PC-9 (cell line): Measurements from ENCODE around the gene FIGNL2. TPM values are rescaled to one million over a fixed set of nuclear protein-coding genes. Genes with fewer than 3 reads are reported as not detected.
"Not testable (repeated sequence)": the region's sequence is repeated elsewhere in the genome, so short reads cannot be mapped to it uniquely, and the experiment has no call there.

Experiments
- BruUV-seq: library from RNA; stranded (reverse); fragments of 400-500 nt; replicated peaks from 2 replicates; lab custom pipeline; 2021; lab: Mats Ljungman, UMichigan
- CTCF ChIA-PET: fragments of 300-600 bp; sonication (Branson Sonifier 250); formaldehyde crosslinking; loops from one replicate; lab custom pipeline; 2022; ENCODE audit warnings: antibody characterized with exemption; lab: Charles Lee
- POLR2A ChIA-PET: fragments of 300-600 bp; sonication (Branson Sonifier 250); formaldehyde crosslinking; loops from one replicate; lab custom pipeline; 2022; ENCODE audit warnings: antibody characterized with exemption; ENCODE audit not compliant: unreplicated experiment; lab: Charles Lee
- DNase-seq, 2 experiments: peaks; one replicate each; pipeline versions ENCODE4 v3.0.0 to v3.0.0-alpha.2; 2015 to 2022; ENCODE audit warnings: mixed read lengths in 1 of 2
- H2AFZ ChIP-seq: fragments of 200-600 bp; sonication (generic); 2 replicates; pipeline ENCODE4 v1.8.1; 2017; ENCODE audit warnings: antibody characterized with exemption
- H3F3A ChIP-seq: fragments of 200-600 bp; sonication (generic); 2 replicates; pipeline ENCODE4 v1.8.1; 2017; ENCODE audit warnings: antibody characterized with exemption, mild to moderate bottlenecking, low read depth; ENCODE audit not compliant: insufficient read depth
- H3K27ac ChIP-seq: fragments of 200-600 bp; sonication (generic); 2 replicates; pipeline ENCODE4 v1.6.1; 2016; ENCODE audit warnings: mixed run types
- H3K27me3 ChIP-seq: fragments of 200-600 bp; sonication (generic); 2 replicates; pipeline ENCODE4 v1.6.1; 2016; ENCODE audit warnings: low read depth, mixed run types; ENCODE audit not compliant: insufficient read depth
- H3K36me3 ChIP-seq: fragments of 200-600 bp; sonication (generic); 2 replicates; pipeline ENCODE4 v1.6.1; 2016; ENCODE audit warnings: low read depth, mixed run types
- H3K4me1 ChIP-seq: fragments of 200-600 bp; sonication (generic); replicated peaks from 2 replicates; pipeline ENCODE4 v1.6.1; 2016; ENCODE audit warnings: mixed run types; ENCODE audit not compliant: insufficient read depth
- H3K4me2 ChIP-seq: fragments of 200-600 bp; sonication (generic); 2 replicates; pipeline ENCODE4 v1.6.1; 2017; ENCODE audit warnings: mixed run types
- H3K4me3 ChIP-seq: fragments of 200-600 bp; sonication (generic); 2 replicates; pipeline ENCODE4 v1.6.1; 2016; ENCODE audit warnings: mixed run types
- H3K79me2 ChIP-seq: fragments of 200-600 bp; sonication (generic); 2 replicates; pipeline ENCODE4 v1.6.1; 2017; ENCODE audit warnings: low read depth, mixed run types
- H3K9me2 ChIP-seq: fragments of 200-600 bp; sonication (generic); 2 replicates; pipeline ENCODE4 v1.8.1; 2017; ENCODE audit warnings: mild to moderate bottlenecking; ENCODE audit not compliant: insufficient read depth
- H3K9me3 ChIP-seq: fragments of 200-600 bp; sonication (generic); 2 replicates; pipeline ENCODE4 v1.8.1; 2016; ENCODE audit warnings: low read depth; ENCODE audit not compliant: insufficient read depth
- H4K20me1 ChIP-seq: fragments of 200-600 bp; sonication (generic); 2 replicates; pipeline ENCODE4 v1.8.1; 2017; ENCODE audit not compliant: insufficient read depth
- CTCF ChIP-seq: fragments of 200-600 bp; sonication (generic); conservative IDR thresholded peaks from 2 replicates; pipeline ENCODE4 v1.6.1; 2017; ENCODE audit warnings: mixed run types, antibody characterized with exemption, mild to moderate bottlenecking, moderate library complexity
- EZH2 ChIP-seq: fragments of 200-600 bp; sonication (generic); IDR thresholded peaks from 2 replicates; pipeline ENCODE4 v1.8.0; 2017; ENCODE audit warnings: antibody characterized with exemption, low read depth
- intact Hi-C: fragments of 100-400 bp; cut with micrococcal nuclease; formaldehyde crosslinking; loops from one replicate; pipeline ENCODE4 v1.10.0; 2022; ENCODE audit not compliant: unreplicated experiment
- total RNA-seq: library from RNA; stranded (reverse); gene quantifications from 2 replicates; pipeline ENCODE4 v1.2.3, GENCODE V29; 2021

The FIGNL2 gene
- total RNA-seq, 1 experiment from 2014 or later, result not detected

- no peak for DNase-seq
- no peaks in the 10 kb centered on the region for H3K4me1 ChIP-seq
- no peak within 1 kb of the TSS for H2AFZ ChIP-seq
- no peaks in the 10 kb centered on the region for H3F3A ChIP-seq
- peaks cover 4% of the 10 kb centered on the region; the same call in 1 of the 2 replicates for H3K27me3 ChIP-seq
- CTCF ChIA-PET, result no interaction called here
- H3K36me3 ChIP-seq, result no peaks in the 10 kb centered on the region
- no peak within 1 kb of the TSS for H3K4me3 ChIP-seq
- peaks cover 11% of the 10 kb centered on the region for H3K9me3 ChIP-seq
- POLR2A ChIA-PET, result no interaction called here
- TF ChIP-seq EZH2 (no peak), CTCF (no peak)
- no peaks in the 10 kb centered on the region for H3K79me2 ChIP-seq
- H3K27ac ChIP-seq, result no peak within 1 kb of the TSS
- intact Hi-C loops, result no loop called here
- no peaks in the 10 kb centered on the region for H3K9me2 ChIP-seq
- no peaks in the 10 kb centered on the region for H4K20me1 ChIP-seq
- H3K4me2 ChIP-seq, result no peak within 1 kb of the TSS
- BruUV-seq, result no TSS peak
Measured at GRCh38 chr12:51887476-51888315, 39.2 kb upstream of the FIGNL2 start, which contains the start of gene ANKRD33. Gene ANKRD33, plus strand, starts transcription at chr12:51888103. Its CDS starts 84 bp downstream, at chr12:51888187.

GRCh38 chr12:51886021-51886710 is 37.6 kb upstream of the FIGNL2 start:
- no peaks in the 10 kb centered on the region for H4K20me1 ChIP-seq
- H3F3A ChIP-seq, result no peaks in the 10 kb centered on the region
- no peaks in the 10 kb centered on the region for H3K79me2 ChIP-seq
- H3K36me3 ChIP-seq, result no peaks in the 10 kb centered on the region
- peak in 1 of 2 experiments; percentile 46 for DNase-seq
- H3K4me1 ChIP-seq, result no peaks in the 10 kb centered on the region
- no peak overlapping the region for H2AFZ ChIP-seq
- POLR2A ChIA-PET, result interaction anchor here (0.5 kb wide), 1 partner anchor 134 kb away, joined by 3 read pairs; no protein-coding TSS in a partner anchor
- H3K4me3 ChIP-seq, result no peak overlapping the region
- BruUV-seq, result no TSS peak
- H3K27me3 ChIP-seq, result peaks cover 4% of the 10 kb centered on the region; the same call in 1 of the 2 replicates
- CTCF ChIA-PET, result interaction anchor here (0.6 kb wide), 1 partner anchor 60 kb away, joined by 3 read pairs; no protein-coding TSS in a partner anchor
- no peak for TF ChIP-seq EZH2
- no peak for TF ChIP-seq CTCF
- peak overlapping the region; percentile 21; the same call in 1 of the 2 replicates for H3K4me2 ChIP-seq
- intact Hi-C loops, result no loop called here
- H3K27ac ChIP-seq, result no peak overlapping the region
- H3K9me3 ChIP-seq, result peaks cover 11% of the 10 kb centered on the region
- no peaks in the 10 kb centered on the region for H3K9me2 ChIP-seq

GRCh38 chr12:51885294-51886020 is 36.9 kb upstream of the FIGNL2 start:
- POLR2A ChIA-PET, intact Hi-C loops, H2AFZ ChIP-seq, H3F3A ChIP-seq, H3K27me3 ChIP-seq, H3K9me2 ChIP-seq, DNase-seq, H3K4me2 ChIP-seq, H3K36me3 ChIP-seq, BruUV-seq, H3K79me2 ChIP-seq, H3K4me1 ChIP-seq, H3K27ac ChIP-seq, H4K20me1 ChIP-seq, H3K4me3 ChIP-seq: not testable (repeated sequence)
- H3K9me3 ChIP-seq, result peaks cover 11% of the 10 kb centered on the region
- CTCF ChIA-PET, result interaction anchor here (0.6 kb wide), 1 partner anchor 60 kb away, joined by 3 read pairs; no protein-coding TSS in a partner anchor
